ENCODE measurements around the gene EIF4G1. TPM values are rescaled to one million over a fixed set of nuclear protein-coding genes. Genes with fewer than 3 reads are reported as not detected.
"Not testable (repeated sequence)": the region's sequence is repeated elsewhere in the genome, so short reads cannot be mapped to it uniquely, and the experiment has no call there.

EIF4G1 gene, protein sequence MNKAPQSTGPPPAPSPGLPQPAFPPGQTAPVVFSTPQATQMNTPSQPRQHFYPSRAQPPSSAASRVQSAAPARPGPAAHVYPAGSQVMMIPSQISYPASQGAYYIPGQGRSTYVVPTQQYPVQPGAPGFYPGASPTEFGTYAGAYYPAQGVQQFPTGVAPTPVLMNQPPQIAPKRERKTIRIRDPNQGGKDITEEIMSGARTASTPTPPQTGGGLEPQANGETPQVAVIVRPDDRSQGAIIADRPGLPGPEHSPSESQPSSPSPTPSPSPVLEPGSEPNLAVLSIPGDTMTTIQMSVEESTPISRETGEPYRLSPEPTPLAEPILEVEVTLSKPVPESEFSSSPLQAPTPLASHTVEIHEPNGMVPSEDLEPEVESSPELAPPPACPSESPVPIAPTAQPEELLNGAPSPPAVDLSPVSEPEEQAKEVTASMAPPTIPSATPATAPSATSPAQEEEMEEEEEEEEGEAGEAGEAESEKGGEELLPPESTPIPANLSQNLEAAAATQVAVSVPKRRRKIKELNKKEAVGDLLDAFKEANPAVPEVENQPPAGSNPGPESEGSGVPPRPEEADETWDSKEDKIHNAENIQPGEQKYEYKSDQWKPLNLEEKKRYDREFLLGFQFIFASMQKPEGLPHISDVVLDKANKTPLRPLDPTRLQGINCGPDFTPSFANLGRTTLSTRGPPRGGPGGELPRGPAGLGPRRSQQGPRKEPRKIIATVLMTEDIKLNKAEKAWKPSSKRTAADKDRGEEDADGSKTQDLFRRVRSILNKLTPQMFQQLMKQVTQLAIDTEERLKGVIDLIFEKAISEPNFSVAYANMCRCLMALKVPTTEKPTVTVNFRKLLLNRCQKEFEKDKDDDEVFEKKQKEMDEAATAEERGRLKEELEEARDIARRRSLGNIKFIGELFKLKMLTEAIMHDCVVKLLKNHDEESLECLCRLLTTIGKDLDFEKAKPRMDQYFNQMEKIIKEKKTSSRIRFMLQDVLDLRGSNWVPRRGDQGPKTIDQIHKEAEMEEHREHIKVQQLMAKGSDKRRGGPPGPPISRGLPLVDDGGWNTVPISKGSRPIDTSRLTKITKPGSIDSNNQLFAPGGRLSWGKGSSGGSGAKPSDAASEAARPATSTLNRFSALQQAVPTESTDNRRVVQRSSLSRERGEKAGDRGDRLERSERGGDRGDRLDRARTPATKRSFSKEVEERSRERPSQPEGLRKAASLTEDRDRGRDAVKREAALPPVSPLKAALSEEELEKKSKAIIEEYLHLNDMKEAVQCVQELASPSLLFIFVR (N-terminal part only)
- polyA plus RNA-seq (ENCODE audit: insufficient read length): 178 TPM
- long read RNA-seq, donor 1, full-length matches to known transcripts: 5 of 57 reads
- long read RNA-seq, donor 1, partial matches to known transcripts: 52 of 57 reads
- long read RNA-seq, donor 1, other reads (novel, unspliced or antisense): 0 of 57 reads
- long read RNA-seq, donor 2, partial matches to known transcripts: 30 of 36 reads
- long read RNA-seq, donor 2, other reads (novel, unspliced or antisense): 0 of 36 reads
- long read RNA-seq, donor 3, transcript EIF4G1-232 (4 exons, 573 nt): major isoform, 5 of 37 reads
- long read RNA-seq, donor 3, partial matches to known transcripts: 27 of 37 reads
- long read RNA-seq, donor 3, other reads (novel, unspliced or antisense): 0 of 37 reads
- long read RNA-seq, donor 4, partial matches to known transcripts: 0 of 1 reads
- long read RNA-seq, donor 4, other reads (novel, unspliced or antisense): 0 of 1 reads
- long read RNA-seq, donor 5, full-length matches to known transcripts: 8 of 54 reads
- long read RNA-seq, donor 5, partial matches to known transcripts: 46 of 54 reads
- long read RNA-seq, donor 5, other reads (novel, unspliced or antisense): 0 of 54 reads
- long read RNA-seq, donor 6, full-length matches to known transcripts: 4 of 73 reads
- long read RNA-seq, donor 6, partial matches to known transcripts: 69 of 73 reads
- long read RNA-seq, donor 6, other reads (novel, unspliced or antisense): 0 of 73 reads
- long read RNA-seq, donor 7, full-length matches to known transcripts: 7 of 32 reads
- long read RNA-seq, donor 7, partial matches to known transcripts: 25 of 32 reads
- long read RNA-seq, donor 7, other reads (novel, unspliced or antisense): 0 of 32 reads
- long read RNA-seq, donor 8, partial matches to known transcripts: 20 of 22 reads
- long read RNA-seq, donor 8, other reads (novel, unspliced or antisense): 0 of 22 reads

DNA sequence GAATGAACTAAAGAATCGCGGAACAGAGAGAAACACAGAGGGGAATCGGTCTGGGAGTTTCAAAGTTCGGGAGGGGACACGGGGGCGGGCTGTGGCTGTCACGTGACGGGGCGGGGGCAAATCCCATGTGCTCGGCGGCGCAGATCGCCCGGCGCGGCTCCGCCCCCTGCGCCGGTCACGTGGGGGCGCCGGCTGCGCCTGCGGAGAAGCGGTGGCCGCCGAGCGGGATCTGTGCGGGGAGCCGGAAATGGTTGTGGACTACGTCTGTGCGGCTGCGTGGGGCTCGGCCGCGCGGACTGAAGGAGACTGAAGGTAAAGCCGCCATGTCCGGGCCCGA, at the start of gene EIF4G1:
EIF4G1 (plus strand) TSS at position 244 of the 337 bp plus-strand sequence. CDS start 1,191 bp downstream, outside the sequence.
- peak; percentile 88 for DNase-seq

DNA sequence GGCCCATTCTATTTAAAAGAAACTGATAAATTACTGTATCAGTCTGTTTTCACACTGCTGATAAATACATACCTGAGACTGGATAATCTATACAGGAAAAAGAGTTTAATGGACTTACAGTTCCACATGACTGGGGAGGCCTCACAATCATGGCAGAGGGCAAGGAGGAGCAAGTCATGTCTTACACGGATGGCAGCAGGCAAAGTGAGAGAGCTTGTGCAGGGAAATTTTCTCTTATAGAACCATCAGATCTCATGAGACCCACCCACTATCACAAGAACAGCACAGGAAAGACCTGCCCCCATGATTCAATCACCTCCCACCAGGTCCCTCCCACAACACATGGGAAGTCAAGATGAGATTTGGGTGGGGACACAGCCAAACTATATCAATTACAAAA, 47.2 kb upstream of the EIF4G1 start:
- DNase-seq: not testable (repeated sequence)

DNA sequence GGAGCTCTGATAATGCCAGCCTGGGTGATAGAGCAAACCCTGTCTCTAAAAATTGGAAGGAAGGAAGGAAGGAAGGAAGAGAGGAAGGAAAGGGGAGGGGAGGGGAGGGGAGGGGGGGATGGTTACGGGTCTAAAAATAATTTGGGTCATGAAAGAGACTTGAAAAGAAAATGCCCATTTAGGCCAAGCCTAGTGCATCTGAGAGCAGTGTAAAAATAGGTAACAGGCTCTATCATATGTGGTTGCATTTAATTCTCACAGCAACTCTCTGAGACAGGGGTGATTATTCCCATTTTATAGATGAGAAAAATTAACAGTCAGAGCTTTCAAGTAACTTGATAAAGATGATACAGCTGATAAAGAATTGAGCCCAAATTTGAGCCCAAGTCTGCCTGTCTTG, 42.1 kb upstream of the EIF4G1 start:
- no peak for DNase-seq

DNA sequence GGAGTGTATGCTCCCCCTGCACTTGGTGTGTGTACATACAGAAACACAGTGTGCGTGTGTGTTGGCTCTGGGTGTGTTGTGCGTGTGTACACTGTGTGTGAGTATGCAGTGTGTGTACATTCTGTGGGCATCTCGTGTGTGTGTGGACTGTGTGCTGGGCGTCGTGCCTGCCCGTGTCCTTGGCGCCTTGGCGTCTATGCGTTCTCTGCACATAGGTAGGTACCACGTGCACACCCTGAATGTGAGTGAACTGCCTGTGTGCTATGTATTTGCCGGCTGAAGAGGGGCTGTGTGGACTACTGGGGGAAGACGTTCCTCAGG, 39.1 kb upstream of the EIF4G1 start:
- no peak for DNase-seq

DNA sequence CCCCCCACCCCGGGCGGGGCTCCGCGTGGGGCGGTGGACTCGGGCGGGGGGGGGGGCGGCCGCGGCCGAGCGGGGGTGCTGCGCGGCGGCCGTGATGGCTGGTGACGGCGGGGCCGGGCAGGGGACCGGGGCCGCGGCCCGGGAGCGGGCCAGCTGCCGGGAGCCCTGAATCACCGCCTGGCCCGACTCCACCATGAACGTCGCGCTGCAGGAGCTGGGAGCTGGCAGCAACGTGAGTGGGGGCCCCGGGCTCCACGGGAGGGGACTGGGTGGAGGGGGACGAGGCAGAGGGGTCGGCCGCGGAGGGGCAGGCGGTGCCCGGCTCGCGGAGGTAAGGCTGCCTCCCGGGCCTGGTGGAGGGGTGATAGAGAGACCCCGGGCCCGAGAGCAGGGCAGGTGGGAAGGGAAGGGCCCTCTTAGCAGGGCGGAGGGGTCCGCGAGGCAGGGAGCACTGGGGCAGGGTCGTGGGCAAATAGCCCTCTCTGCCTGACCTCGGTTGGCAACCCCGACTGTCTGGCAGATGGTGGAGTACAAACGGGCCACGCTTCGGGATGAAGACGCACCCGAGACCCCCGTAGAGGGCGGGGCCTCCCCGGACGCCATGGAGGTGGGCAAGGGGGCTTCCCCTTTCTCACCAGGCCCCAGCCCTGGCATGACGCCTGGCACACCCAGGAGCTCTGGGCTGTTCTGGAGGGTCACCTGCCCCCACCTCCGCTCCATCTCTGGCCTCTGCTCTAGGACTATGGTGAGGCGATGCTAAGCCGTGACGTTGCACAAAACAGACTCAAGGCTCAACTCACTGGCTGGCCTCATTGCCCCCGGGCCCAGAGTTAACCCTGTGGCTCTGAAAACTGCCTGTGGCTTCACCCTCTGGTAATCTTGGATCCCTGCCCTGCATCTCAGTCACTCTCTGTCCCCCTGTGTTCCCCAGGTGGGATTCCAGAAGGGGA, 38.2 kb upstream of the EIF4G1 start, which contains the start of gene ECE2:
ECE2 (plus strand) TSS at position 62 of the 950 bp plus-strand sequence; CDS start at position 194, 132 bp downstream.
- DNase-seq: no peak

DNA sequence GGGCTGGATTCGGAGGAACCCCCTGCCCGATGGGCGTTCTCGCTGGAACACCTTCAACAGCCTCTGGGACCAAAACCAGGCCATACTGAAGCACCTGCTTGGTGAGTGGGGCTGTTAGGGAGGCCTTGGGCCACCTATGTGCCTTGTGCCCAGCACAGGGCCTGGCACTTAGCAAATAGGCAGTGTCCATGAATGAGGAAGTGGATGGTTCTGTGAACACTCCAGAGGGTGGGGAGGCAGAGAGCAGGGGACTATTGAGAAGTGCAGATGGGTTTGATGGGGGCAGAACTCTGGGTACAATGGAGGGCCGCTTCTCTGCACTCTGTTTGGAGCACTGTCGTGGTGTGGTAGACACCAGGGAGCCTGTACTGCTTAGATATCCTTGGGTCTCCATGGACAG, 37.0 kb upstream of the EIF4G1 start:
- DNase-seq: no peak

DNA sequence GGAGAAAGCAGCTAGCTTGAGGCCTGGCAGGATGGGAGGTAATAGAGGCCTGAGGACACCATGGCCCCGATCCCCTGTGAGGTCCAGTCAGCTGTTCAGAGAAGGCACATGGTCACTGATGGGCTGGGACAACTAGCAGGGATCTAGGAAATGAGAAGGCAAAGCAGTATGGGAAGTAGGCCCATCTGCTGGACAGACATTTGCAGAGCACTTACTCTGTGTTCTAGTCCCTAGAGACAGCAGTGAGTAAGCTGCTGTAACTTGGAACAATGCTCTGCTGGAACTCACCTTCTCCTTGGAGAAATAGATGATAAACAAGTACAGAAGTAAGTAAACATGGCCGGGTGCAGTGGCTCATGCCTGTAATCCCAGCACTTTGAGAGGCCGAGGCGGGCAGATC, 31.5 kb upstream of the EIF4G1 start:
- no peak for DNase-seq

DNA sequence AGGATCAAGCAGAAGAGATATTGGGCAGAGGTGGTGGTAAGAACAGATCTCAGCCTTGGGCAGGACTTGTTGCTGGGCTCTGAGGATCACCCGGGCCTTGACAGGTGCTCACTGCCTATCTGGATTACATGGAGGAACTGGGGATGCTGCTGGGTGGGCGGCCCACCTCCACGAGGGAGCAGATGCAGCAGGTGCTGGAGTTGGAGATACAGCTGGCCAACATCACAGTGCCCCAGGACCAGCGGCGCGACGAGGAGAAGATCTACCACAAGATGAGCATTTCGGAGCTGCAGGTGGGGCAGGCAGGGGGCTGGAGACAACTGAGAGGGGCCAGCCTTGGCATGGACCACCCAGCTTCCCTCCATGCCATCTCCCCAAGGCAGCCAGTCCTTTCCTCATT, 30.7 kb upstream of the EIF4G1 start:
- DNase-seq: no peak

DNA sequence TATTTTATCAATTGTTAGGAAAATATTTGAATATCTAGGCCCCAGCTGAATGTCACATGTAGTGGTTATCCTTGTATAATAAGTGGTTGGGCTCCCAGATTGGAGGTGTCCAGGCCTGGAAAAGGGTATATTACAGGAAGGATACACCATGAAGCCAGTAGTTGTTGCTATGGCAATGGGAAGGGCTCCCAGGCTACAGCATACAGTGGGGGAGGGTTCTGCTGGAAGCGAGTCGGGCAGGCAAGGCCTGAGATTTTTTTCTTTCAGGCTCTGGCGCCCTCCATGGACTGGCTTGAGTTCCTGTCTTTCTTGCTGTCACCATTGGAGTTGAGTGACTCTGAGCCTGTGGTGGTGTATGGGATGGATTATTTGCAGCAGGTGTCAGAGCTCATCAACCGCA, 29.7 kb upstream of the EIF4G1 start:
- peak; percentile 64 for DNase-seq

DNA sequence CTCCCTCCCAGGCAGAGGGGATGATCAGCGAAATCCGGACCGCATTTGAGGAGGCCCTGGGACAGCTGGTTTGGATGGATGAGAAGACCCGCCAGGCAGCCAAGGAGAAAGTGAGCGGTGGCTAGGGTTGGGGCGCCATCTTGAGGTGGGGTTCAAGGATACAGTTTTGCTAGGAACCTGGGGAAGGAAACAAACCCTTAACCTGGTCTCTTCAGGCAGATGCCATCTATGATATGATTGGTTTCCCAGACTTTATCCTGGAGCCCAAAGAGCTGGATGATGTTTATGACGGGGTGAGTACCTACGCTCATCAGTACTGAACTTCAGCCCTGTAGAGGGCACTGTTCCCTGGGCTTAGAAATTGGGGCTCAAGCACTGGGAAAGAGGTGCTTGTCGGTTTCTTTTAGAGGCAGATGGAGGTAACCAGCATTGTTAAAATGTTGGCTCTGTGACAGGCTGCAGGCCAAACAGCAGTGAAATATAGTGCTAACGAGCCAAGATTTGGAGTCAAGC, 24.9 kb upstream of the EIF4G1 start:
- DNase-seq: no peak

DNA sequence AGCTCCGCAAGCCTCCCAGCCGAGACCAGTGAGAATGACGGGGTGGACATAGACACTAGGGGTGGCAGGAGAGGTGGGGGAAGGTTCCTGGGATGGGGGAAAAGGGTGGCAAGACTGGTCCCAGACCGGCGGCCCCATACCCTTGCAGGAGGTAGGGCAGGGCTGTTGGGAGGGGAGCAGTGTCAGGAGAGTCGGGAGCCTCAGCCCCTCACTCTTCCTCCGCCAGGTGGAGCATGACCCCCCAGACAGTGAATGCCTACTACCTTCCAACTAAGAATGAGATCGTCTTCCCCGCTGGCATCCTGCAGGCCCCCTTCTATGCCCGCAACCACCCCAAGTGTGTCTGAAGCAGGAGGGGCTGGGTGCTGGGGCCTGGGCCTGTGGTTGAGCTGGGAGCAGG, 24.1 kb upstream of the EIF4G1 start:
- no peak for DNase-seq

DNA sequence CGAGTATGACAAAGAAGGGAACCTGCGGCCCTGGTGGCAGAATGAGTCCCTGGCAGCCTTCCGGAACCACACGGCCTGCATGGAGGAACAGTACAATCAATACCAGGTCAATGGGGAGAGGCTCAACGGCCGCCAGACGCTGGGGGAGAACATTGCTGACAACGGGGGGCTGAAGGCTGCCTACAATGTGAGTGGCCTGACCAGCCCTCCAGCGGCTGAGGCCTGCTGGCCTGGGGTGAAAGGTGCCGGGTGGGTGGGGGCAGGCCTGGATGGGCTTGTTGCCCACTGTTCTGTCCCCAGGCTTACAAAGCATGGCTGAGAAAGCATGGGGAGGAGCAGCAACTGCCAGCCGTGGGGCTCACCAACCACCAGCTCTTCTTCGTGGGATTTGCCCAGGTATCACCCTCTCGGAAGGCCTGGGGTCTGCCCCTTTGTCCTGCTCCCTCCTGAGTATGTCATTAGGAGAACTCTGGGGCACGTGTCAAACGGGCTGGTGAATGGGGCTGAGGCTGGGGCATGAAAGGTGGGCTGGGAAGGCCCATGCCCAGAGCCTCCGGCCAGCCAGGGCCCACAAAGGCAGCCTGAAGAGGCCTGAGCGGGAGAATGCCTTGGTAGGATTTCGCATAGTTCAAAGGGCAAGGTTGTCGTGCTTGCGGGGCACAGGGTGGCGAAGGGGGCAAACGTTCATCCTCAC, 23.2 kb upstream of the EIF4G1 start:
- DNase-seq: no peak

DNA sequence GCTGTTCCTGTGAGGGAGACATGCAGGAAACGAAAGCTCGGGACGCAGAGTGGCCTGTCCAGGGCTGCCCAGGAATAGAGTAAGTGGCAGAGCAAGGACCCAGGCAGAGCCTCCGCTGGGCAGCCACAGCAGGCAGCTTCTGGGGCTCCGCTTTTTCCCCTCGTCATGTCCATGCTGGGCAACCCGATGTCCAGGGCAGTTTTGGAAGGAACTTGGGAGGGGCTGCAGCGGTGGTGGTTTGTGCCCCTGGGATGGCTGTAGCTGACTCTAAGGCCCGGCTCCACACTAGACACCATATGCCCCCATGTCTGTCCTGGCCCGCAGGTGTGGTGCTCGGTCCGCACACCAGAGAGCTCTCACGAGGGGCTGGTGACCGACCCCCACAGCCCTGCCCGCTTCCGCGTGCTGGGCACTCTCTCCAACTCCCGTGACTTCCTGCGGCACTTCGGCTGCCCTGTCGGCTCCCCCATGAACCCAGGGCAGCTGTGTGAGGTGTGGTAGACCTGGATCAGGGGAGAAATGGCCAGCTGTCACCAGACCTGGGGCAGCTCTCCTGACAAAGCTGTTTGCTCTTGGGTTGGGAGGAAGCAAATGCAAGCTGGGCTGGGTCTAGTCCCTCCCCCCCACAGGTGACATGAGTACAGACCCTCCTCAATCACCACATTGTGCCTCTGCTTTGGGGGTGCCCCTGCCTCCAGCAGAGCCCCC, 22.5 kb upstream of the EIF4G1 start:
- no peak for DNase-seq

DNA sequence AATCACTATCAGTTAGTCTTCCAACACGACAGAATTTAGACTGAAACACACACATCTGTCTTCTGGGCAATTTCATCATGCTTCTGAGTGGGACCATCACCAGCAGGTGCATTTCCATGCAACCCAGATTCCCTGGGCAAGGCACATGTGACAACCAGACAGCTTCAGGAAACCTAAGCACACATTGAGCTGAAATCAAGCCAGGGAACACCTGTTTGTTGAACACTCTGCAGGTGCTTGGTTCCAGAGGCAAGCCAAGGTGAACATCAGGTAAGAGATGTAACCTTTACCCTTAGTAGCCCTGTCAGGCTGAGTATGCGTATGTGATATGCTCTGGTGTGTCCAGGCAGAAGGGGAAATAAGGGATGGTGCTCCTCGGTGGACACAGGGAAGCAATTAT, 18.6 kb upstream of the EIF4G1 start:
- no peak for DNase-seq

DNA sequence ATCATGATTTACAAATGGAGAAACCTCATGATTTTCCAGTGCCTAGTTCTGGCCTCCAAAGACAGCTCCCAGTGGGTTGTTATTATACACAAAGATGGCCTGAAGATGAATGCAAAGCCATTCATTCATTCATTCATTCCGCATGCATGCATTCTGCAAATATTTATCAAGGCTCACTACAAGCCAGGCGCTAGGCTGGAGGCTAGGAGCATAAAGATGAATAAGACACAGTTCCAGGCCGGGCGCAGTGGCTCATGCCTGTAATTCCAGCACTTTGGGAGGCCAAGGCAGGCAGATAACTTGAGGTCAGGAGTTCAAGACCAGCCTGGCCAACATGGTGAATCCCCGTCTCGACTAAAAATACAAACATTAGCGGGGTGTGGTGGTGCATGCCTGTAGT, 17.8 kb upstream of the EIF4G1 start:
- DNase-seq: no peak

DNA sequence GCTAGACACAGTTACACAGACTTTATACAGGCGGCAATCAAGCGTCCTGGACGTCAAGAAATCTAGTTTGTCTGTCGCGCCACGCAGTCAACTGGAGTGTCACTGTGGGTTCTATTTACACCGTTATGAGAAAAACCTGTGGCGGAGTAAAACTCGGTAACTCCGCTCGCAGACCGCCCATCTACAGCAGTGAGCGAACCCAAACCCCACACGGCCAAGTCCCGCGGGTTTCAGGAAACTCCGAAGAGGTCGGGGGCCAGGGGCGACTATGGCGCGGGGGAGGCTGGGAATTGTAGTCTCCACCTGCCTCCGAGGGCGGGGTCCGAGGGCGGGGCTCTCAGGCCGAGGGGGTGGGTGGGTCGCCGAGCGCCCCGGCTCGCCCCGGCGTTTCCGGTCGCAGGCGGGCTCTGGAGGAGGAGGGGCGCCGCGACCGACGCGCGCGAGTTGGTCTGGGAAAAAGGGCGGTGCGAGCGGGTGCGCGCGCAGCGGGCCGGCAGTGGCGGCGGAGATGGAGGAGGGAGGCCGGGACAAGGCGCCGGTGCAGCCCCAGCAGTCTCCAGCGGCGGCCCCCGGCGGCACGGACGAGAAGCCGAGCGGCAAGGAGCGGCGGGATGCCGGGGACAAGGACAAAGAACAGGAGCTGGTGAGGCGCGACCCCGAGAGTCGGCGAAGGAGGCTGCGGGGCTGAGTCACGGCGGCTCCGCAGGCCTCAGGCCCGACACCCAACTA, 15.5 kb upstream of the EIF4G1 start, which contains the start of gene PSMD2:
PSMD2 (plus strand) TSS at position 483 of the 729 bp plus-strand sequence; CDS start at position 509, 26 bp downstream.
- DNase-seq: peak; percentile 97
